GM12801 (cell line): Measurements from ENCODE around the gene TMUB1.

Experiments used
- TF ChIP-seq, protein P1 (sequence below): IDR thresholded peaks from one replicate; pipeline ENCODE4 v1.5.1; 2011; ENCODE audit warnings: control low read depth; ENCODE audit not compliant: insufficient read length; ENCODE audit errors: extremely low read depth

TMUB1 gene

DNA sequence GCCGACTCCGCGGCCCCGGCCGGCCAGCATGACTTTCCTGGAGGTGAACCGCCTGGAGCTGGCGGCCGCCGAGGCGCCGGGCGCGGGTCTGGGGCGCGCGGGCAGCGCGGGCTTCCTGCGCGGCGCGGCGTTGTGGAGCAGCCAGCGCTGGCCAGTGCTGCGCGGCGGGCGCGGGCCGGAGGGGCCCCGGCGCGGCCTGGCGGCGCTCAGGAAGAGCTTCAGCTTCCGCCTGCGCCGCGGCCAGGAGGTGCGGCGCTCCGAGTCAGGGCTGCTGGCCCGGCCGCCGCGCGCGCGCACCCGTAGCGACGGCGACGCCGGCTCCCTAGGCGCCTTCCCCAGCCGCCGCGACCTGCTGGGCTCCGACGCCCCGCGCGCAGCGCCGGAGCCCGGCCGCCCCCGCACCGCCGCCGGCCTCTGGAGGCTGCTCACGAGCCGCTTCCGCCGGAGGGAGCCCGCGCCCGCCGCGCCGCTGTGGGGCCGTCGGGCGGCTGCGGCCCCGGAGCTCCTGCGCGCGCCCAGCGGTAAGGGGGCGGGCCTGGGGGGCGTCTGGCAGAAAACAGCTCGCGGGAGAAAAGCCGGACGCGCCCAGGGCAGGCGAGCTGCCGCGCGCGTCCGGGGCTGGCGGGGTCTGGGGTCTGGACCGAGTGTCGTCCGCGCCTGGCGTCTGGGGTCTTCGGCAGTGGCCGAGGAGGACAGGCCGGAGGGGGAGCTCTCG, 32.0 kb upstream of the TMUB1 start:
- TF ChIP-seq, protein P1, sequence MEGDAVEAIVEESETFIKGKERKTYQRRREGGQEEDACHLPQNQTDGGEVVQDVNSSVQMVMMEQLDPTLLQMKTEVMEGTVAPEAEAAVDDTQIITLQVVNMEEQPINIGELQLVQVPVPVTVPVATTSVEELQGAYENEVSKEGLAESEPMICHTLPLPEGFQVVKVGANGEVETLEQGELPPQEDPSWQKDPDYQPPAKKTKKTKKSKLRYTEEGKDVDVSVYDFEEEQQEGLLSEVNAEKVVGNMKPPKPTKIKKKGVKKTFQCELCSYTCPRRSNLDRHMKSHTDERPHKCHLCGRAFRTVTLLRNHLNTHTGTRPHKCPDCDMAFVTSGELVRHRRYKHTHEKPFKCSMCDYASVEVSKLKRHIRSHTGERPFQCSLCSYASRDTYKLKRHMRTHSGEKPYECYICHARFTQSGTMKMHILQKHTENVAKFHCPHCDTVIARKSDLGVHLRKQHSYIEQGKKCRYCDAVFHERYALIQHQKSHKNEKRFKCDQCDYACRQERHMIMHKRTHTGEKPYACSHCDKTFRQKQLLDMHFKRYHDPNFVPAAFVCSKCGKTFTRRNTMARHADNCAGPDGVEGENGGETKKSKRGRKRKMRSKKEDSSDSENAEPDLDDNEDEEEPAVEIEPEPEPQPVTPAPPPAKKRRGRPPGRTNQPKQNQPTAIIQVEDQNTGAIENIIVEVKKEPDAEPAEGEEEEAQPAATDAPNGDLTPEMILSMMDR = no peak

DNA sequence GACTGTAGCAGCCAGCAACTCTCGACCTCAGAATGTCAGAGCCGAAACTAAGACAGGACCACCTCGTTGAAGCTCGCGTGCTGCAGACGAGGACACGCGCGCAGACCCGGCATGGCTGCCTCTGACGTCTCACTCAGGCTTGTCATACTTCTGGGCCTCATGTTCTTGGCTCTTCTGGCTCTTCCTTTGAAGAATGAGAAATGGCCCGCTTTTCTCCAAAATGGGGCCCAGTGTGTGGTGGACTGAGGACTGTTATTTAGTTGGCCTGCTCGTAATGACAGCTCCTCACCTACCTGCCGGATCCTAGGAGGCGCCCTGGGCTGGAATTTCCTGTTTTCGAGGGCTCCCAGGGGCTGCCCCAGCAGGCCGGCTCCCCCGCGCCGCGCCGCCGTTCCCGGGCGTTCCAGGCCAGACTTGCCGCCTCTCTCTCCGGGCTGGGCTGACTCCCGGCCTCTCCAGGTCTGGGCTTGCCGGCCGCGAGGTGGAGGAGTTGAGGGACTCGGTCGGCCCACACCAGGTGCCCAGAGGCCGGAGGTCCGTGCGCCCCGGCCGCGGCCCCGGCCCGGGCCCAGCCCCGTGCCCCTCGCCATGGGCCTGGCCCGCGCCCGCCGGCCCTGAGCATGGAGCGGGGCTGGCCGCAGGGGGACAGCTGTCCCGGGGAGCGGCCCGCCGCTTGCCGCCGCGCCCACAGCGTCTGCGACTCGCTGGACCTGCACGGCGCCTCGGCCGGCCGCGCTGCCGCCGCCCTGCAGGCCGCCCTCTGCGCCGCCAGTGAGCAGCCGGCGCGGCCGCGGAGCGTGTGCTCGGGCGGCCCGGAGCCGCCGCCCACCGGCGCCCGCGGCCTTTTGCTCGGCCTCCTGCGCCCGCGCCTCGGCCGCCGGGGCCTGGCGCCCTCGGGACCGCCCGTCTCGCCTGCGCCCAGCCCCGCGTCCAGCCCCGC, 31.1 kb upstream of the TMUB1 start:
- TF ChIP-seq, protein P1 = no peak

- TF ChIP-seq, protein P1 = no peak
Measured at GRCh38 chr7:151113344-151114150, 30.3 kb upstream of the TMUB1 start.

- TF ChIP-seq, protein P1 = peak; percentile 39
Measured at GRCh38 chr7:151110941-151111645, 27.8 kb upstream of the TMUB1 start.

DNA sequence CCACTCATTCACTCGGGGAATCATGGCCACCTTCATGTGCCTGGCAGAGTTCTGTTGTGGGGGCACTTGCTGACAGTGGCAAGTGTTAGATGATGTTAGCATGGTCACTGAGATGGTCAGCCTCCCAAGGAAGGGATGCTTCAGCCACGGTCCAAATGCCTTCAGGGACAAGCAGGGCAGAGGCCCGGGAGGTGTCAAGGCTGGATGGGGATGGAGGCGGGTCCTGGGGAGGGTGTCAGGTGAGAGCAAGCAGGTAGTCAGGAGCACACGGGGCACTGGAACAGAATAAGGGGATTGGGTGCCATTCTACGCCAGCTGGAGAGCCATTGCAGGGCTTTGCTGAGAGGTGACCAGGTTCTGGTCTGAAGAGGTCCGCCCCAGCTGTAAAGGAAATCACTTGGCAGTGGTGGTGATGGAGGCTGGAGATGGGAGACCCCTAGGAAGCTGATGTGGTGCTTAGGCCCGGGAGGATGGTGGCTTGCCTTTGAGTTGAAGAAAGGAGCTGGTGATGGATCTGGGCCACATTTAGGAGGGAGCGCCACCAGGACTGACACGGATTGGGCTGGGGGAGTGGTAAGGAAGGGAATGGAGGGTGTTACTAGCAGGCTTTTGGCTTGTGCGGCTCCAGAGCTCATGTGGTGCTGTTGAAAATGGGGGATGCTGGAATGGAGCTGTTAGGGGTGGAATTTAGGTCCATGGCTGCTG, 27.1 kb upstream of the TMUB1 start:
- TF ChIP-seq, protein P1 = no peak

GRCh38 chr7:151109094-151110048, 26.1 kb upstream of the TMUB1 start:
- TF ChIP-seq, protein P1 = no peak
